ENCODE measurements around the gene MYRIP. TPM values are rescaled to one million over a fixed set of nuclear protein-coding genes. Genes with fewer than 3 reads are reported as not detected.

The MYRIP gene
- total RNA-seq, 4 donors from 2014 or later, result 1.6 to 7.1 (median 3.6) TPM

- WGBS, 2 donors, result 80 to 83% methylated on average over 2 of the region's 2 CpGs
- intact Hi-C loops (cut with DNase I), result no loop called here
- Histone ChIP-seq H3K27me3 (no peaks in the 10 kb centered on the region), H3K9me3 (no peaks in the 10 kb centered on the region), H3K4me3 (replicated peaks in 1 of 3) (no peak overlapping the region), H3K36me3 (no peaks in the 10 kb centered on the region), H3K27ac (no peak overlapping the region), H3K4me1 (no peaks in the 10 kb centered on the region)
- TF ChIP-seq CTCF (IDR thresholded peaks at IDR 0.05) (no peak), POLR2A (IDR thresholded peaks at IDR 0.05) (no peak)
- no peak for DNase-seq
These were observed 247.7 kb downstream of the MYRIP start for GRCh38 chr3:40057077-40057476.

GRCh38 chr3:40057786-40058185 lies 248.4 kb downstream of the MYRIP start:
- TF ChIP-seq CTCF (IDR thresholded peaks at IDR 0.05), result no peak
- no peak for TF ChIP-seq POLR2A (IDR thresholded peaks at IDR 0.05)
- no peak for DNase-seq
- Histone ChIP-seq H3K9me3 (no peaks in the 10 kb centered on the region), H3K27ac (no peak overlapping the region), H3K36me3 (no peaks in the 10 kb centered on the region), H3K27me3 (no peaks in the 10 kb centered on the region), H3K4me3 (replicated peaks in 1 of 3) (no peak overlapping the region), H3K4me1 (no peaks in the 10 kb centered on the region)
- intact Hi-C loops (cut with DNase I), result no loop called here
- WGBS, 2 donors, result 98% methylated on average over 1 of the region's 1 CpG

- Histone ChIP-seq H3K9me3 (no peaks in the 10 kb centered on the region), H3K4me3 (replicated peaks in 1 of 3) (no peak overlapping the region), H3K4me1 (no peaks in the 10 kb centered on the region), H3K27ac (no peak overlapping the region), H3K27me3 (no peaks in the 10 kb centered on the region), H3K36me3 (no peaks in the 10 kb centered on the region)
- DNase-seq, result no peak
- TF ChIP-seq POLR2A (IDR thresholded peaks at IDR 0.05), result no peak
- TF ChIP-seq CTCF (IDR thresholded peaks at IDR 0.05), result no peak
- WGBS, 2 donors, result 83 to 93% methylated on average over 4 of the region's 4 CpGs
- intact Hi-C loops (cut with DNase I), result no loop called here
These were observed 259.2 kb downstream of the MYRIP start for GRCh38 chr3:40068636-40069035.

GRCh38 chr3:40070816-40071215 lies 261.4 kb downstream of the MYRIP start:
- Histone ChIP-seq H3K4me3 (replicated peaks in 1 of 3) (no peak overlapping the region), H3K36me3 (no peaks in the 10 kb centered on the region), H3K9me3 (no peaks in the 10 kb centered on the region), H3K27me3 (no peaks in the 10 kb centered on the region), H3K4me1 (no peaks in the 10 kb centered on the region), H3K27ac (no peak overlapping the region)
- WGBS, 2 donors, result 94 to 100% methylated on average over 1 of the region's 1 CpG
- intact Hi-C loops (cut with DNase I), result no loop called here
- no peak for DNase-seq
- TF ChIP-seq CTCF (IDR thresholded peaks at IDR 0.05), result no peak
- no peak for TF ChIP-seq POLR2A (IDR thresholded peaks at IDR 0.05)

DNA sequence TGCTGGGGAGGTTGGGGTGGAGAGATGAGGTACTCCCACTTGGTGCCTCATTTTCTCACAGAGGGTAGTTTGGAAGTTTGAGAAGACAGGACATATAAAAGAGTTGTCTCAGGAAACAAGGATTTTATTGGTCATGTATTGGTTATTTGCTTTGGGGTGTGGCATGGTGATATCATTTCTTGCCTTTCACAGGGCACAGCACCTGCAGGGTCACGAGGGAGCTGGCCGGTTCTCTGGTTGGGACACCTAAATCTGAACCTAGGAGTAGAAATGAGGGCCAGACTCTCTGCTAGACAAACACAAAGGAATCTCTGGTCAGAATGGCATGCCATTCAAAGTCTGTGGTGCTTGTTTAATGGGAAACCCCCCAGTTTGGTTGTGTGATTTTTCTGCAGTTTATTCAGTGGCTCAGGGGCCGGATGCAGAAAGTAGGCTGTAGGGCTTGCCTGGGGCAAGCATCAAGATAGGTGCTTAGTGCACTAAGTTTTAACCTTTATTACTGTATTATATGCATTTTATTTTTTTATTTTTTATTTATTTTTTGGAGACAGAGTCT lies 262.4 kb downstream of the MYRIP start:
- Histone ChIP-seq H3K27me3 (no peaks in the 10 kb centered on the region), H3K4me3 (replicated peaks in 1 of 3) (no peak overlapping the region), H3K4me1 (no peaks in the 10 kb centered on the region), H3K36me3 (no peaks in the 10 kb centered on the region), H3K27ac (no peak overlapping the region), H3K9me3 (no peaks in the 10 kb centered on the region)
- DNase-seq, result no peak
- intact Hi-C loops (cut with DNase I), result no loop called here
- 96 to 98% methylated on average over 3 of the region's 3 CpGs for WGBS, 2 donors
- TF ChIP-seq CTCF (IDR thresholded peaks at IDR 0.05) (no peak), POLR2A (IDR thresholded peaks at IDR 0.05) (no peak)

Data from thyroid gland (tissue), 4 donors.